ENCODE data around the gene SEPSECS. TPM values are rescaled to one million over a fixed set of nuclear protein-coding genes. Genes with fewer than 3 reads are reported as not detected.
"Not testable (repeated sequence)": the region's sequence is repeated elsewhere in the genome, so short reads cannot be mapped to it uniquely, and the experiment has no call there.

Gene SEPSECS
- total and polyA plus RNA-seq, 12 donors: 5.8 to 38.6 (median 7.7) TPM

GRCh38 chr4:25090516-25090915 is 69.7 kb downstream of the SEPSECS start:
- no peak for TF ChIP-seq CTCF (IDR thresholded peaks at IDR 0.05)
- TF ChIP-seq POLR2A (IDR thresholded peaks at IDR 0.05): no peak
- H3K36me3 ChIP-seq (replicated peaks in 1 of 2): no peaks in the 10 kb centered on the region
- no peak for DNase-seq
- peaks cover 0 to 7% of the 10 kb centered on the region in 2 donors for H3K4me1 ChIP-seq (replicated peaks in 1 of 2)
- intact Hi-C loops (cut with DNase I): no loop called here
- WGBS, 4 donors: 85 to 92% (median 88%) methylated on average over 2 of the region's 2 CpGs
- H3K27ac ChIP-seq: no peak overlapping the region
- H3K9me3 ChIP-seq (replicated peaks in 1 of 3): no peaks in the 10 kb centered on the region
- H3K4me3 ChIP-seq: no peak overlapping the region
- H3K27me3 ChIP-seq: peaks cover 25% of the 10 kb centered on the region

GRCh38 chr4:25089051-25089763 is 71.0 kb downstream of the SEPSECS start:
- Histone ChIP-seq H3K9me3 (replicated peaks in 1 of 3) (no peaks in the 10 kb centered on the region), H3K4me3 (peak overlapping the region in 1 of 4 donors; percentile 40), H3K27ac (no peak overlapping the region), H3K4me1 (replicated peaks in 1 of 2) (peaks cover 0 to 7% of the 10 kb centered on the region in 2 donors), H3K27me3 (peaks cover 25% of the 10 kb centered on the region), H3K36me3 (replicated peaks in 1 of 2) (no peaks in the 10 kb centered on the region)
- TF ChIP-seq CTCF (IDR thresholded peaks at IDR 0.05) (no peak), POLR2A (IDR thresholded peaks at IDR 0.05) (no peak)
- intact Hi-C loops (cut with DNase I): no loop called here
- no peak for DNase-seq
- WGBS, 4 donors: 61 to 68% (median 65%) methylated on average over 14 of the region's 14 CpGs

GRCh38 chr4:25088093-25088952 is 71.9 kb downstream of the SEPSECS start:
- Histone ChIP-seq H3K27ac (no peak overlapping the region), H3K9me3 (replicated peaks in 1 of 3) (no peaks in the 10 kb centered on the region), H3K4me3 (peak overlapping the region in 1 of 4 donors; percentile 40), H3K4me1 (replicated peaks in 1 of 2) (peaks cover 0 to 7% of the 10 kb centered on the region in 2 donors), H3K27me3 (peaks cover 25% of the 10 kb centered on the region), H3K36me3 (replicated peaks in 1 of 2) (no peaks in the 10 kb centered on the region)
- TF ChIP-seq POLR2A (IDR thresholded peaks at IDR 0.05) (no peak), CTCF (IDR thresholded peaks at IDR 0.05) (no peak)
- 11 to 45% (median 20%) methylated on average over 11 to 41 of the region's 41 CpGs for WGBS, 4 donors
- DNase-seq: no peak
- intact Hi-C loops (cut with DNase I): no loop called here

- TF ChIP-seq CTCF (IDR thresholded peaks at IDR 0.05) (no peak), POLR2A (IDR thresholded peaks at IDR 0.05) (no peak)
- WGBS, 4 donors: 62 to 74% (median 67%) methylated on average over 4 of the region's 4 CpGs
- peak in 3 of 7 donors; percentile 24 to 42 (median 26) for DNase-seq
- Histone ChIP-seq H3K27me3 (peaks cover 19% of the 10 kb centered on the region), H3K27ac (no peak overlapping the region), H3K36me3 (replicated peaks in 1 of 2) (no peaks in the 10 kb centered on the region), H3K9me3 (replicated peaks in 1 of 3) (no peaks in the 10 kb centered on the region), H3K4me1 (replicated peaks in 1 of 2) (peaks cover 0 to 7% of the 10 kb centered on the region in 2 donors), H3K4me3 (no peak overlapping the region)
- intact Hi-C loops (cut with DNase I): no loop called here
These were observed 74.6 kb downstream of the SEPSECS start for GRCh38 chr4:25085671-25086070.

- H3K27me3 ChIP-seq; H3K9me3 ChIP-seq (replicated peaks in 1 of 3); intact Hi-C loops (cut with DNase I); DNase-seq; H3K4me3 ChIP-seq; H3K4me1 ChIP-seq (replicated peaks in 1 of 2); H3K27ac ChIP-seq; H3K36me3 ChIP-seq (replicated peaks in 1 of 2): not testable (repeated sequence)
- 78 to 89% (median 83%) methylated on average over 4 of the region's 4 CpGs for WGBS, 4 donors
These were observed 76.8 kb downstream of the SEPSECS start for GRCh38 chr4:25083441-25083840.
